Heart left ventricle (tissue), 13 donors: Measurements from ENCODE around the gene PRRT4.

Source experiments
- POLR2A ChIP-seq, 2 donors: fragments of 450-650 bp; IDR thresholded peaks; one replicate each; pipeline ENCODE4 v1.6.1; 2017; ENCODE audit warnings: antibody characterized with exemption in 2 of 2, mild to moderate bottlenecking in 2 of 2, moderate library complexity in 2 of 2
- TF ChIP-seq, protein P1 (sequence below), 12 donors: fragments of 200-600 bp; sonication (generic) in 4 of 12; IDR thresholded peaks; one replicate each; pipeline versions ENCODE4 v1.5.0 to v1.8.0; 2018 to 2022; ENCODE audit warnings: antibody characterized with exemption in 12 of 12, mild to moderate bottlenecking in 5 of 12
- donor health status: ischemic (EF 13 %, LVEDD 7.1; RV severe dilation, severe dysfunction).
- donor health status: DM: no; HTN: yes; CAD: no.
- donor health status: DM: no; HTN: no; CAD: no.
- donor health status: ischemic (EF 25% LVEDD 6.9; RV normal size, moderate dysfunction).
- donor health status: ischemic (EF 25% LVEDD 5.7; RV mildly dilated, moderate dysfunction).
- donor health status: ischemic (EF 35%, LVEDD 5.7; RV mildly dilated, moderate dysfunction).
- donor health status: nonischemic (EF 11% LVEDD 7.7; RV severe dilation, severe dysfunction).
- donor health status: DM: yes; HTN: yes; CAD: no.
- donor health status: PGD.
- donor health status: ischemic (EF 29% LVEDD 5.4; RV normal size, mild dysfunction).
- donor health status: nonischemic (EF 23%, LVEDD 6.1; RV moderate dilation, normal function).

DNA sequence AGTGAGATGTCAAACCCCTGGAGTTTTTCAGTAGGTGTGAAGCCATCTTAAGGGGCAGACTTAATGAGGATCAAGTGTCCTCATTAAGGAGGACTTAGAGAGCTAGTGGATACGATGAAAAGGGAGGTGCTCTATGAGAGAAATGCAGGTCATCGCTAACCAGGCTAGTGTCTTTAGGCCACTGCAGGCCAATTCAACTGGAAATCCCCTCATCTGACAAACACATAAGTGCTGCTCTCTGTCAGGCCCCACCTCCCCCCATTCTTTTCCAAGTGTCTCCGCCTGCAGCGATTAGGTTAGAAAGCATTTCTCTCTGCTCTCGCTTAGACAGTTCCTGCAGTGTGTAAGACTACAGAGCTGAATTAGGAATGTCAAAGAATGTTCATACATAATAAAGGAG is 51.5 kb downstream of the PRRT4 start:
- TF ChIP-seq, protein P1, sequence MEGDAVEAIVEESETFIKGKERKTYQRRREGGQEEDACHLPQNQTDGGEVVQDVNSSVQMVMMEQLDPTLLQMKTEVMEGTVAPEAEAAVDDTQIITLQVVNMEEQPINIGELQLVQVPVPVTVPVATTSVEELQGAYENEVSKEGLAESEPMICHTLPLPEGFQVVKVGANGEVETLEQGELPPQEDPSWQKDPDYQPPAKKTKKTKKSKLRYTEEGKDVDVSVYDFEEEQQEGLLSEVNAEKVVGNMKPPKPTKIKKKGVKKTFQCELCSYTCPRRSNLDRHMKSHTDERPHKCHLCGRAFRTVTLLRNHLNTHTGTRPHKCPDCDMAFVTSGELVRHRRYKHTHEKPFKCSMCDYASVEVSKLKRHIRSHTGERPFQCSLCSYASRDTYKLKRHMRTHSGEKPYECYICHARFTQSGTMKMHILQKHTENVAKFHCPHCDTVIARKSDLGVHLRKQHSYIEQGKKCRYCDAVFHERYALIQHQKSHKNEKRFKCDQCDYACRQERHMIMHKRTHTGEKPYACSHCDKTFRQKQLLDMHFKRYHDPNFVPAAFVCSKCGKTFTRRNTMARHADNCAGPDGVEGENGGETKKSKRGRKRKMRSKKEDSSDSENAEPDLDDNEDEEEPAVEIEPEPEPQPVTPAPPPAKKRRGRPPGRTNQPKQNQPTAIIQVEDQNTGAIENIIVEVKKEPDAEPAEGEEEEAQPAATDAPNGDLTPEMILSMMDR (IDR thresholded peaks at IDR 0.05) = no peak
- no peak for TF ChIP-seq POLR2A (IDR thresholded peaks at IDR 0.05)
